ENCODE results near the gene KLHDC10.

GRCh38 chr7:130135208-130136205, 65.2 kb downstream of the KLHDC10 start:
- TF ChIP-seq, protein P1, sequence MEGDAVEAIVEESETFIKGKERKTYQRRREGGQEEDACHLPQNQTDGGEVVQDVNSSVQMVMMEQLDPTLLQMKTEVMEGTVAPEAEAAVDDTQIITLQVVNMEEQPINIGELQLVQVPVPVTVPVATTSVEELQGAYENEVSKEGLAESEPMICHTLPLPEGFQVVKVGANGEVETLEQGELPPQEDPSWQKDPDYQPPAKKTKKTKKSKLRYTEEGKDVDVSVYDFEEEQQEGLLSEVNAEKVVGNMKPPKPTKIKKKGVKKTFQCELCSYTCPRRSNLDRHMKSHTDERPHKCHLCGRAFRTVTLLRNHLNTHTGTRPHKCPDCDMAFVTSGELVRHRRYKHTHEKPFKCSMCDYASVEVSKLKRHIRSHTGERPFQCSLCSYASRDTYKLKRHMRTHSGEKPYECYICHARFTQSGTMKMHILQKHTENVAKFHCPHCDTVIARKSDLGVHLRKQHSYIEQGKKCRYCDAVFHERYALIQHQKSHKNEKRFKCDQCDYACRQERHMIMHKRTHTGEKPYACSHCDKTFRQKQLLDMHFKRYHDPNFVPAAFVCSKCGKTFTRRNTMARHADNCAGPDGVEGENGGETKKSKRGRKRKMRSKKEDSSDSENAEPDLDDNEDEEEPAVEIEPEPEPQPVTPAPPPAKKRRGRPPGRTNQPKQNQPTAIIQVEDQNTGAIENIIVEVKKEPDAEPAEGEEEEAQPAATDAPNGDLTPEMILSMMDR (conservative IDR thresholded peaks at IDR 0.05; ENCODE audit: low read depth in 2 of 2), result no peak
- TF ChIP-seq EZH2 (IDR thresholded peaks at IDR 0.05; ENCODE audit: low read depth, unreplicated experiment) (no peak), STAT1 (IDR thresholded peaks at IDR 0.05; ENCODE audit: unreplicated experiment) (no peak), CREB1 (CRISPR knock-in tag; IDR thresholded peaks at IDR 0.05; ENCODE audit: low read depth) (no peak), POLR2AphosphoS5 (IDR thresholded peaks at IDR 0.05; ENCODE audit: low read depth) (no peak), EZH2phosphoT487 (IDR thresholded peaks at IDR 0.05; ENCODE audit: unreplicated experiment) (no peak), ZNF331 (CRISPR knock-in tag; IDR thresholded peaks at IDR 0.05; ENCODE audit: low read depth) (no peak), ZNF114 (CRISPR knock-in tag; IDR thresholded peaks at IDR 0.05) (no peak), NANOG (IDR thresholded peaks at IDR 0.05; ENCODE audit: borderline replicate concordance) (no peak), JUNB (IDR thresholded peaks at IDR 0.05; ENCODE audit: unreplicated experiment) (no peak), ETS1 (IDR thresholded peaks at IDR 0.05) (no peak)
- TF ChIP-seq, protein P2, sequence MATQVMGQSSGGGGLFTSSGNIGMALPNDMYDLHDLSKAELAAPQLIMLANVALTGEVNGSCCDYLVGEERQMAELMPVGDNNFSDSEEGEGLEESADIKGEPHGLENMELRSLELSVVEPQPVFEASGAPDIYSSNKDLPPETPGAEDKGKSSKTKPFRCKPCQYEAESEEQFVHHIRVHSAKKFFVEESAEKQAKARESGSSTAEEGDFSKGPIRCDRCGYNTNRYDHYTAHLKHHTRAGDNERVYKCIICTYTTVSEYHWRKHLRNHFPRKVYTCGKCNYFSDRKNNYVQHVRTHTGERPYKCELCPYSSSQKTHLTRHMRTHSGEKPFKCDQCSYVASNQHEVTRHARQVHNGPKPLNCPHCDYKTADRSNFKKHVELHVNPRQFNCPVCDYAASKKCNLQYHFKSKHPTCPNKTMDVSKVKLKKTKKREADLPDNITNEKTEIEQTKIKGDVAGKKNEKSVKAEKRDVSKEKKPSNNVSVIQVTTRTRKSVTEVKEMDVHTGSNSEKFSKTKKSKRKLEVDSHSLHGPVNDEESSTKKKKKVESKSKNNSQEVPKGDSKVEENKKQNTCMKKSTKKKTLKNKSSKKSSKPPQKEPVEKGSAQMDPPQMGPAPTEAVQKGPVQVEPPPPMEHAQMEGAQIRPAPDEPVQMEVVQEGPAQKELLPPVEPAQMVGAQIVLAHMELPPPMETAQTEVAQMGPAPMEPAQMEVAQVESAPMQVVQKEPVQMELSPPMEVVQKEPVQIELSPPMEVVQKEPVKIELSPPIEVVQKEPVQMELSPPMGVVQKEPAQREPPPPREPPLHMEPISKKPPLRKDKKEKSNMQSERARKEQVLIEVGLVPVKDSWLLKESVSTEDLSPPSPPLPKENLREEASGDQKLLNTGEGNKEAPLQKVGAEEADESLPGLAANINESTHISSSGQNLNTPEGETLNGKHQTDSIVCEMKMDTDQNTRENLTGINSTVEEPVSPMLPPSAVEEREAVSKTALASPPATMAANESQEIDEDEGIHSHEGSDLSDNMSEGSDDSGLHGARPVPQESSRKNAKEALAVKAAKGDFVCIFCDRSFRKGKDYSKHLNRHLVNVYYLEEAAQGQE (IDR thresholded peaks at IDR 0.05; ENCODE audit: unreplicated experiment), result no peak
